Activated naive CD8-positive, alpha-beta T cell treated with anti-CD3 and anti-CD28 coated beads, Interleukin-2, amount 50 U/mL, for 16 hours (primary cell): ENCODE measurements around the gene CDC27.
"Not testable (repeated sequence)": the region's sequence is repeated elsewhere in the genome, so short reads cannot be mapped to it uniquely, and the experiment has no call there.

Experiments used
- DNase-seq: peaks from one replicate; pipeline ENCODE4 v3.0.0-alpha.2; 2020; ENCODE audit warnings: low read depth, low spot score

The CDC27 gene

GRCh38 chr17:47188876-47189731, at the start of gene CDC27:
CDC27 (minus strand) TSS chr17:47189295; CDS start chr17:47189172, 123 bp downstream.
- DNase-seq, result peak; percentile 100

DNA sequence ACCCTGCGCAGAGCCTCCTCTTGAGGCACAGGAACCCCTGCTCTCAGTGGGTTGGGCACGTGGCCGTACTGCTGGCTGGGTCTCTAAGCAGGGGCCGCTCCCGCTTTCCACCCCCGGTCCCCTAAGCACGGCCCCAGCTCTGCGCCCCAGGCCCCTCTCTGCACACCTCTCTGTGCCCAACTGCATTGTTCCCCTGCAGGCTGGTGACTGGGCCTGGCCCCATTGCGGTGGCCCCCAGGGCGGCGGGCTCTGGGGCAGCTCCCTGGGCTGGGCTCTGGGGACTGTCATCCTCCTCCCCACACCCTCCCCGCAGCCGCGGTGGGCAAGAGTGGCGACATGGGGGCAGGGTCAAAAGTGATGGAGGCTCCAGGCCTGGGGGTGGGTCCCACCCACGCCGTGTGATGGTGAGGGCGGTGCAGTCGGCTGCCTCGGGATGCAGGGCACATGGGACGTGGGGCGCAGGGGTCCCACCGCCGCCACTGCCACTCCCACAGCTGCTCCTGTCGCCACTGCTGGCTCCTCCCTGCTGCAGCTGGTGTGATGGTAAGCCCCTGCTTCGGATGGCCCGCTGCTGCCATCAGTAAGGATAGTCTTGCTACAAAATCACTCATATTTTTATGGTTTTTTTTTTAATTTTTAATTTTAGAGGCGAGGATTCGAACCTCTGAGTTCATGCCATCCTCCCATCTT, 49.4 kb upstream of the CDC27 start:
- DNase-seq, result no peak

DNA sequence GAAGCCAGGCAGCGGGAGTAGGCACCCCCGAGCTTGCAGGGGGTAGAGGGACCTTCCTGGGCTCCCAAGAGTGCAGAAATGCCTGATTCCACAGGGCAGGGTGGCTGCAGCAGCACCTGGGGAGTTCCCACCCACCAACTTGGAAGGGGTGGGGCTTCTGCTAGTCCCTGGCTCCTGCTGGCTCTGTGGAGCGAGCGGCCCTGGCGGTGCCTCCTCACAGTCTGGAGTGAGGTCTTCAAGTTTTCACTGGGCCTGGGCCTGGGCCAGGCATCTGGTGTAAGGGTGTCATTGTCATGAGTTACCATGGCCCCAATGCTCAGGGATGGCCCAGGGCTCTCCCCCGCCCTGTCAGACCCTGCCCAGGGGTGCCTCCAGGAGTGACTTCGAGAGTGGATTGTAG, 48.7 kb upstream of the CDC27 start:
- DNase-seq, result no peak

GRCh38 chr17:47235923-47236322, 46.8 kb upstream of the CDC27 start:
- no peak for DNase-seq

DNA sequence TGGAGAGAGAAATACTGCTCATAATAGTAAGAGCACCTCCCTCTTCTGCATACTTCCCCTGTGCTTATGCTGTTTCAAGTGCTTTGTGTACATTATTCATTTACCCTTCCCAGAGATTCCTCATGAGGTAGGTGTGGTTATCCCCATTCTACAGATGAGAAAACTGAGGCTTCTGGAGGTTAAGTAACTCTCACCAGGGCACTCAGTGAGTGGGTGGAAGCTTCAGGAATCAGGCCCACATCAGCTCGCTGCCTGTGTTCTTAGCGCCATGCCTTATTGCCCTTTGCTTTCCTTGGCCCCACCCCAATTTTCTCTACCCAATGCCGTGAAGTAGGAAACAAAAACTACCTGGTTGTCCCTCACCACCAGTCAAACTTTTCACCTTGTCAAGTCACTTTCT, 46.4 kb upstream of the CDC27 start:
- DNase-seq, result no peak

GRCh38 chr17:47232465-47232864, 43.4 kb upstream of the CDC27 start:
- no peak for DNase-seq

DNA sequence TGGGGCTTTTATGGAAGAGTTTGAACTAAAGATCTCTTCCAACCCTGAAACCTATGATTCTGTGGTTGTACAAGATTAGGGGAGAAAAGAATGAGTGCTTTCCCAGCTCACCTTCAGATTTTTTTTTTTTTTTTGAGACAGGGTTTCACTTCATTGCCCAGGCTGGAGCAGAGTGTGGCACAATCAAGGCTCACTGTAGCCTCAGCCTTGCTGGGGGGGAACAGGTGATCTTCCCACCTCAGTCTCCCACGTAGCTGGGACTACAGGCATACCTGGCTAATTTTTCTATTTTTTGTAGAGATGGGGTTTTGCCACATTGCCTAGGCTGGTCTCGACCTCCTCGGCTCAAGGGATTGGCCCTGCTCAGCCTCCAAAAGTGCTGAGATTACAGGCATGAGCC, 42.8 kb upstream of the CDC27 start:
- no peak for DNase-seq

GRCh38 chr17:47231334-47231733, 42.2 kb upstream of the CDC27 start:
- no peak for DNase-seq

DNA sequence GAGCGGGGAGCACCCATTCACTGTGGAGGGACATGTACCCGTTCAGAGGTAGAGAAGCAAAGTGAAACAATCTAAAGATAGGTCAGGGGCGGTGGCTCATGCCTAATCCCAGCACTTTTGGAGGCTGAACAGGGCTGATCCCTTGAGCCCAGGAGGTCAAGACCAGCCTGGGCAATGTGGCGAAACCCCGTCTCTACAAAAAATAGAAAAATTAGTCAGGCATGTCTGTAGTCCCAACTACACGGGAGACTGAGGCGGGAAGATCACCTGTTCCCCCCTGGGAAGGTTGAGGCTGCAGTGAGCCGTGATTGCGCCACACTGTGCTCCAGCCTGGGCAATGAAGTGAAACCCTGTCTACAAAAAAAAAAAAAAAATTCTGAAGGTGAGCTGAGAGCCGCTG, 41.8 kb upstream of the CDC27 start:
- no peak for DNase-seq

DNA sequence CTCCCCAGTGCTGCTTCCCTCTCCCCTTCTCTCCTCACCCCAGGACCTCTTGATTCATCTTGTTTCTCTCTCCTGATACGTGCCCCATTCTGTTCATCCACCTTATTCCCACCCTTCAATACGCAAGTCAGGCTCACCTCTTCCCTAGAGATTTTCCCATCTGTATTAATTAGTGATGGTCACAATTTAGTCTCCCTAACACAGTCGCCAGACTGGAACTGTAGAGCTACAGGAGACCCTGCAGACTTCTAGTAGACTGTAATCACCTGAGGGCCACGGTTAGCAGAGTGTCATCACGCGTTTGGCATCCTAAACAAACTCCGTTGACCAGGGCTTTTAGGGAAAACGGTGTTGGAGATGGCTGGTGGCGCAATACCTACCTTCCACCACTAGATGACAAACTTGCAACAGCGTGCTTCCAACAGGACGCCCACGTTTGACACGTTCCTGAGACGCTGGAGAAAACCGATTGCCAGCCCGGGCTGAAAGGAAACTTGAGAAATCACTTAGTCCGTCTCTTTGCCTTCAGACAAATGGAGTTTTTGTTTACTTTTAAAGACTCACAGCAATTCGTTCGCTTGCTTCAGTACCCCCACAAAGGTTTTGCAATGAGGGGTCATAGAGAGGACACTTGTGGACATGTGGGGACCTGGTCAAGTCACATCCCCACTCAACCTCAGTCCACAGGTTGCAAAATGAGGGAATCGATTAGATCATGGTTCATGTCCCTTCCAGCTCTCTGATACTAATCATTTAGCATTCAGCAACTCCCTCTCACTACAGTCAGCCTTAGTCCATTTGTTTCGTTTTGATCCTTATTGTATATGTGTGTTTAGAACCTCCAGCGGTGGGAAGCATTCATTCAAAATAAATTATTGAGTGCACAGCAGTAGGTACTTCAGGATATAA, 40.7 kb upstream of the CDC27 start:
- peak; percentile 30 for DNase-seq

DNA sequence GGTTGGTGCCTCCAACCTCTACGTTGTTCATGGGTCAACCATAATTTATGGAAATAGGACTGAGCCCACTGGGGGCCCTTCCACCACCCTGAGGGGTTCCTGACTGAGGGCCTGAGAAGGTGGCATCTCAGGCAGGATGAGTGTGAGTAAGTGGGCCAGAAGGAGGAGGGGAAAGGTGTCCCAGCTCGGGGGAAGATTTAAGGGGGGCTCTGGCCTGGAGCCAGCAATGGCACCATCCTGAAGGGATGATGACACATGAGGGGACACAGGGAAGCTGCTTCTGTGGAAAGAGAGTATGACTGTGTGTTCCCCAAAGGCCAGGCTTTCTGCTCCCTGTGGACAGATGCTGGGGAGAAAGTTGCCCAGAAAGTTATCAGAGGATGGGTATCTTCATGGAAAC, 38.8 kb upstream of the CDC27 start:
- no peak for DNase-seq

- no peak for DNase-seq
Observed at GRCh38 chr17:47225911-47226688, 37.0 kb upstream of the CDC27 start.

- no peak for DNase-seq
Observed at GRCh38 chr17:47225436-47225858, 36.4 kb upstream of the CDC27 start.

GRCh38 chr17:47224966-47225365, 35.9 kb upstream of the CDC27 start:
- no peak for DNase-seq

DNA sequence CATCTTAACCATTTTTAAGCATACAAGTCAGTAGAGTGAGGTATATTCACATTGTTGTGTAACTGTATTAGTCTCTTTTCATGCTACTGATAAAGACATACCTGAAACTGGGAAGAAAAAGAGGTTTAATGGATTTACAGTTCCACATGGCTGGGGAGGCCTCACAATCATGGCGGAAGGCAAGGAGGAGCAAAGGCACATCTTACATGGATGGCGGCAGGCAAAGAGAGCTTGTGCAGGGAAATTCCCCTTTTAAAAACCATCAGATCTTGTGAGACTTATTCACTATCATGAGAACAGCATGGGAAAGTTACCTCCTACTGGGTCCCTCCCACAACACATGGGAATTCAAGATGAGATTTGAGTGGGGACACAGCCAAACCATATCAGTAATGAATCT, 35.0 kb upstream of the CDC27 start:
- not testable (repeated sequence) for DNase-seq

DNA sequence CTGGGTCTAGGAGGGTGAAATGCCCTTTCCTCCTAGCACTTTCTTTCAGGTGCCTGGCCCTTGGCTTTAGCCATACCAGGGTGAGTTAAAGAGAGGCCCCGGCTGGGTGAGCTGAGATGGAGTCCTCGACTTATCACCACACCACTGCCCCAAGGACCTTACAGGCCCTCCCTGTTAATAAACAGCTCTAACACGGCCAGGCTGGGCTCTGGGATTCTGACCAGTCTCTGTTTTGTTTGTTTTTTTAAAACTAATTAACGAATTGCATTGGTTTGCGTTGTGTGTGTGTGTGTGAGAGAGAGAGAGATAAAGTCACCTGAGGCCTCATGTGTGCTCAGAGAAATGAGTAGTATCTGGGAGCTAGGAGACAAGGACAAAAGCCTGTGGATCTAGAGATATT, 34.4 kb upstream of the CDC27 start:
- no peak for DNase-seq

- no peak for DNase-seq
Observed at GRCh38 chr17:47223007-47223406, 33.9 kb upstream of the CDC27 start.

GRCh38 chr17:47222047-47222446, 33.0 kb upstream of the CDC27 start:
- DNase-seq, result no peak

- no peak for DNase-seq
Observed at GRCh38 chr17:47221154-47221553, 32.1 kb upstream of the CDC27 start.

- no peak for DNase-seq
Observed at GRCh38 chr17:47220531-47220999, 31.5 kb upstream of the CDC27 start.
